Measurements from ENCODE around the gene TAMM41. TPM values are rescaled to one million over a fixed set of nuclear protein-coding genes. Genes with fewer than 3 reads are reported as not detected.
"Not testable (repeated sequence)": the region's sequence is repeated elsewhere in the genome, so short reads cannot be mapped to it uniquely, and the experiment has no call there.

The TAMM41 gene, protein sequence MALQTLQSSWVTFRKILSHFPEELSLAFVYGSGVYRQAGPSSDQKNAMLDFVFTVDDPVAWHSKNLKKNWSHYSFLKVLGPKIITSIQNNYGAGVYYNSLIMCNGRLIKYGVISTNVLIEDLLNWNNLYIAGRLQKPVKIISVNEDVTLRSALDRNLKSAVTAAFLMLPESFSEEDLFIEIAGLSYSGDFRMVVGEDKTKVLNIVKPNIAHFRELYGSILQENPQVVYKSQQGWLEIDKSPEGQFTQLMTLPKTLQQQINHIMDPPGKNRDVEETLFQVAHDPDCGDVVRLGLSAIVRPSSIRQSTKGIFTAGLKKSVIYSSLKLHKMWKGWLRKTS
- 15.6 and 22.5 TPM in 2 replicates for total RNA-seq (ENCODE audit: low replicate concordance)

DNA sequence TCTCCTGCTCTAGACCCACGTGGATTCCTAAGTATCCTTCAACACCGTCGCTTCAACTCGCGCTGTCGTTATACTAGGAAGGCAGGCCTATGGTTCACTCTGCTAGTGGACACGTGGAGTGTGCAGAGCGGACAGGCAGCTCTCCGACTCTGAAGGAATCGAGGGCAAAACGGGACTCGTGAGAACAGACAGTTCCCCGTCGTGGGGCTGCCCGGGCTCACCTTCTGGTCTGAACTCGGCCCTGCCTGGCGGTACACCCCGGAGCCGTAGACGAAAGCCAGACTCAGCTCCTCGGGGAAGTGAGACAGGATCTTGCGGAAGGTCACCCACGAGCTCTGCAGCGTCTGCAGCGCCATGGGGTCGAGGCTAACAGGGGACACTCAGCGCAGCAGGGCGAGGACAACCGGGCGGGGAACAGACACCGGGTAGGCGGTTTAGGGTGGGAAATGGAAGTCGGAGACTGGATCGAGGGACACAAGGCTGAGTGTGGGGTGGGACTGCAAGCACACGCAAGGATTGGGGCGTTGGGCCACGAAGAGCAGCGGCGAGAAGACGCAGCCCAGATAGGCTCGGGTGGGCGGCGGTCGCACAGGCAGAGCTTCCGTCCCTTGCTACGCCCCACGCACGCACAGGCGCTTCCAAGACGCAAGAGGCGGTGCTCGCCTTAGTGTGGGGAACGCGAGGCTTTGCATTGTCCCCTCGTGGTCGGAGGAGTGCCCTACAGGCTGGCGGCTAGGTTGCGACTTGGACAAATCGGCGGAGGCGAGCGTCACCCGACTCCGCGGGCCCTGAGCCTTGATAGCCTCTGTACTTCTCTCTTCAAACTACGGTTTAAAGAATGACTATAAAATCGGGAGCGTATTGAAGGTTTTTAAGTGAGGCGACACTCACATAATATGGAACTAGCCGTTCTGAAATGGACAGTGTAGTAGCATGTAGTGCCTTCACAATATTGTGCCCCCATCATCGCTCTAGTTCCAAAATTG, at the start of gene TAMM41:
Gene TAMM41, minus strand, starts transcription at position 605 of the 986 bp plus-strand sequence. Its CDS starts 249 bp downstream, at position 356.
- peak within 1 kb of the TSS; percentile 84 for H3K4me3 ChIP-seq
- no peaks in the 10 kb centered on the region for H3K9me3 ChIP-seq (ENCODE audit: low read depth)
- no peaks in the 10 kb centered on the region for H3K9me3 Mint-ChIP-seq
- no peaks in the 10 kb centered on the region for H3K36me3 ChIP-seq
- peak within 1 kb of the TSS; percentile 84 for H3K4me2 ChIP-seq
- H3K27ac Mint-ChIP-seq = peak within 1 kb of the TSS; percentile 95
- H3K4me1 Mint-ChIP-seq = peaks cover 24% of the 10 kb centered on the region
- H3K79me2 ChIP-seq (ENCODE audit: low read depth) = peaks cover 22% of the 10 kb centered on the region
- peak within 1 kb of the TSS; percentile 62 for H3K9ac ChIP-seq
- no peak within 1 kb of the TSS for H3K27ac ChIP-seq
- H3K4me3 Mint-ChIP-seq = peak within 1 kb of the TSS; percentile 98
- TF ChIP-seq, protein P1, sequence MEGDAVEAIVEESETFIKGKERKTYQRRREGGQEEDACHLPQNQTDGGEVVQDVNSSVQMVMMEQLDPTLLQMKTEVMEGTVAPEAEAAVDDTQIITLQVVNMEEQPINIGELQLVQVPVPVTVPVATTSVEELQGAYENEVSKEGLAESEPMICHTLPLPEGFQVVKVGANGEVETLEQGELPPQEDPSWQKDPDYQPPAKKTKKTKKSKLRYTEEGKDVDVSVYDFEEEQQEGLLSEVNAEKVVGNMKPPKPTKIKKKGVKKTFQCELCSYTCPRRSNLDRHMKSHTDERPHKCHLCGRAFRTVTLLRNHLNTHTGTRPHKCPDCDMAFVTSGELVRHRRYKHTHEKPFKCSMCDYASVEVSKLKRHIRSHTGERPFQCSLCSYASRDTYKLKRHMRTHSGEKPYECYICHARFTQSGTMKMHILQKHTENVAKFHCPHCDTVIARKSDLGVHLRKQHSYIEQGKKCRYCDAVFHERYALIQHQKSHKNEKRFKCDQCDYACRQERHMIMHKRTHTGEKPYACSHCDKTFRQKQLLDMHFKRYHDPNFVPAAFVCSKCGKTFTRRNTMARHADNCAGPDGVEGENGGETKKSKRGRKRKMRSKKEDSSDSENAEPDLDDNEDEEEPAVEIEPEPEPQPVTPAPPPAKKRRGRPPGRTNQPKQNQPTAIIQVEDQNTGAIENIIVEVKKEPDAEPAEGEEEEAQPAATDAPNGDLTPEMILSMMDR (IDR thresholded peaks at IDR 0.05) = peak; percentile 68
- TF ChIP-seq EZH2 (IDR thresholded peaks at IDR 0.05) = no peak
- no peaks in the 10 kb centered on the region for H3F3A ChIP-seq (ENCODE audit: low read depth)
- peak within 1 kb of the TSS; percentile 98 for H2AFZ ChIP-seq (replicated peaks)
- H3K27me3 ChIP-seq = peaks cover 21% of the 10 kb centered on the region
- peak; percentile 92 for DNase-seq (ENCODE audit: low spot score)
- H3K4me1 ChIP-seq = no peaks in the 10 kb centered on the region
- peaks cover 8% of the 10 kb centered on the region for H3K36me3 Mint-ChIP-seq
- H4K20me1 ChIP-seq (ENCODE audit: low read depth) = peaks cover 5% of the 10 kb centered on the region
- peaks cover 2% of the 10 kb centered on the region for H3K27me3 Mint-ChIP-seq (ENCODE audit: insufficient read depth, low read depth)

DNA sequence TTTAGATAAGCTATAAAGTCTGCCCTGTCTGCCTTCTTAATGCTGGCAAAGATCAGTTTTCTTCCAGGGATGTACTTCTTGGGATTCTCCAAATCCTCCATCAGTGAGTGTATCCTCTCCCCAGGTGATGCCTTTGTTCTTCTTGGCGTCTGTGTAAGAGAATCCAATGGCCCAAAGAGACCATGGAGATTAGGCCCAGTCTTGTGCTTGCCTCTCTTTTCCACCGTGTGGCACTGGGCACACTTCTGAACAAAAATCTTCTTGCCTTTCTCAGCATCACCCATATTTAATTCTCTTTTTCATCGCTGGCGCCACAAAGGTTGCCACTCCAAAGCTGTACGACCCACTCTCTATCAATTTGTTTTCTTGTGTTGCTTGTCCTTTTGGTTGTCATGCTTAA, 32.2 kb upstream of the TAMM41 start:
- no peak overlapping the region for H2AFZ ChIP-seq (replicated peaks)
- no peaks in the 10 kb centered on the region for H3K36me3 ChIP-seq
- Mint-ChIP-seq H3K36me3 (no peaks in the 10 kb centered on the region), H3K4me3 (no peak overlapping the region), H3K27me3 (ENCODE audit: insufficient read depth, low read depth) (peaks cover 3% of the 10 kb centered on the region), H3K9me3 (no peaks in the 10 kb centered on the region), H3K4me1 (no peaks in the 10 kb centered on the region), H3K27ac (no peak overlapping the region)
- peak; percentile 53 for DNase-seq (ENCODE audit: low spot score)
- no peak overlapping the region for H3K4me2 ChIP-seq
- no peaks in the 10 kb centered on the region for H3K27me3 ChIP-seq
- no peak overlapping the region for H3K9ac ChIP-seq
- H3F3A ChIP-seq (ENCODE audit: low read depth) = no peaks in the 10 kb centered on the region
- H3K79me2 ChIP-seq (ENCODE audit: low read depth) = no peaks in the 10 kb centered on the region
- H3K4me3 ChIP-seq = no peak overlapping the region
- no peaks in the 10 kb centered on the region for H3K9me3 ChIP-seq (ENCODE audit: low read depth)
- H4K20me1 ChIP-seq (ENCODE audit: low read depth) = no peaks in the 10 kb centered on the region
- H3K27ac ChIP-seq = no peak overlapping the region
- H3K4me1 ChIP-seq = no peaks in the 10 kb centered on the region
- TF ChIP-seq EZH2 (IDR thresholded peaks at IDR 0.05) (no peak), EZH2phosphoT487 (IDR thresholded peaks at IDR 0.05) (no peak)
- TF ChIP-seq, protein P1 (IDR thresholded peaks at IDR 0.05) = no peak

DNA sequence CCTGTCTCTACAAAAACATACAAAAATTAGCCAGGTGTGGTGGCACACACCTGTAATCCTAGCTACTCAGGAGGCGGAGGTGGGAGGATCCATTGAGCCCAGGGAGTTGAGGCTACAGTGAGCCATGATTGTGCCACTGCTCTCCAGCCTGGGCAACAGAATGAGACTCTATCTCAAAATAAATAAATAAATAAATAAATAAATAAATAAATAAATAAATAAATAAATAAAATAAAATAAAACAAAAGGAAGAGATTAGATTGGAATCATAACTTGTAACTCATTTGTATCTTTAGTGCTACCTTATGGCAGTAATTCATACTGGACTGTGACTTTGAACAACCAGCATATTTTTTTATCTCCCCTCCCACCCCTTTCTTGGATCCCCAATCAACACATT, 28.0 kb upstream of the TAMM41 start:
- H3K27ac ChIP-seq; H3K27ac Mint-ChIP-seq; H3K27me3 Mint-ChIP-seq (ENCODE audit: insufficient read depth, low read depth); H3K27me3 ChIP-seq; H3K4me3 Mint-ChIP-seq; H3K9me3 Mint-ChIP-seq; H4K20me1 ChIP-seq (ENCODE audit: low read depth); H3K4me3 ChIP-seq; H3K36me3 Mint-ChIP-seq; H3K79me2 ChIP-seq (ENCODE audit: low read depth); DNase-seq (ENCODE audit: low spot score); H3F3A ChIP-seq (ENCODE audit: low read depth); H3K9me3 ChIP-seq (ENCODE audit: low read depth); H3K9ac ChIP-seq; H3K4me2 ChIP-seq; H3K36me3 ChIP-seq; H3K4me1 Mint-ChIP-seq; H3K4me1 ChIP-seq; H2AFZ ChIP-seq (replicated peaks): not testable (repeated sequence)

DNA sequence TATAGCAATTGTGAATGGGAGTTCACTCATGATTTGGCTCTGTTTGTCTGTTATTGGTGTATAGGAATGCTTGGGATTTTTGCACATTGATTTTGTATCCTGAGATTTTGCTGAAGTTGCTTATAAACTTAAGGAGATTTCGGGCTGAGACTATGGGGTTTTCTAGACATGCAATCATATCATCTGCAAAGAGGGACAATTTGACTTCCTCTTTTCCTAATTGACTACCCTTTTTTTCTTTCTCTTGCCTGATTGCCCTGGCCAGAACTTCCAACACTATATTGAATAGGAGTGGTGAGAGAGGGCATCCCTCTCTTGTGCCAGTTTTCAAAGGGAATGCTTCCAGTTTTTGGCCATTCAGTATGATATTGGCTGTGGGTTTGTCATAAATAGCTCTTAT, 17.1 kb upstream of the TAMM41 start:
- not testable (repeated sequence) for H3K4me3 Mint-ChIP-seq; H3K4me2 ChIP-seq; H4K20me1 ChIP-seq (ENCODE audit: low read depth); H3K9ac ChIP-seq; H3K36me3 Mint-ChIP-seq; H3K79me2 ChIP-seq (ENCODE audit: low read depth); H2AFZ ChIP-seq (replicated peaks); DNase-seq (ENCODE audit: low spot score); H3K4me1 ChIP-seq; H3F3A ChIP-seq (ENCODE audit: low read depth); H3K4me1 Mint-ChIP-seq; H3K27me3 ChIP-seq; H3K27ac ChIP-seq; H3K4me3 ChIP-seq; H3K27me3 Mint-ChIP-seq (ENCODE audit: insufficient read depth, low read depth); H3K27ac Mint-ChIP-seq; H3K9me3 ChIP-seq (ENCODE audit: low read depth); H3K36me3 ChIP-seq
- H3K9me3 Mint-ChIP-seq = peaks cover 10% of the 10 kb centered on the region

DNA sequence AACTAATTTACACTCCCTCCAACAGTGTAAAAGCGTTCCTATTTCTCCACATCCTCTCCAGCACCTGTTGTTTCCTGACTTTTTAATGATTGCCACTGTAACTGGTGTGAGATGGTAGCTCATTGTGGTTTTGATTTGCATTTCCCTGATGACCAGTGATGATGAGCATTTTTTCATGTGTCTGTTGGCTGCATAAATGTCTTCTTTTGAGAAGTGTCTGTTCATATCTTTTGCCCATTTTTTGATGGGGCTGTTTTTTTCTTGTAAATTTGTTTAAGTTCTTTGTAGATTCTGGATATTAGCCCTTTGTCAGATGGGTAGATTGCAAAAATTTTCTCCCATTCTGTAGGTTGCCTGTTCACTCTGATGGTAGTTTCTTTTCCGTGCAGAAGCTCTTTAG, 15.9 kb upstream of the TAMM41 start:
- H3K4me3 Mint-ChIP-seq; H3K27me3 ChIP-seq; H3K36me3 Mint-ChIP-seq; H3K27ac ChIP-seq; H3K27me3 Mint-ChIP-seq (ENCODE audit: insufficient read depth, low read depth); H3K36me3 ChIP-seq; H3K27ac Mint-ChIP-seq; H4K20me1 ChIP-seq (ENCODE audit: low read depth); DNase-seq (ENCODE audit: low spot score); H3K79me2 ChIP-seq (ENCODE audit: low read depth); H3K9ac ChIP-seq; H3K4me1 ChIP-seq; H3K4me2 ChIP-seq; H3F3A ChIP-seq (ENCODE audit: low read depth); H3K4me3 ChIP-seq; H3K9me3 ChIP-seq (ENCODE audit: low read depth); H3K4me1 Mint-ChIP-seq; H2AFZ ChIP-seq (replicated peaks): not testable (repeated sequence)
- peaks cover 10% of the 10 kb centered on the region for H3K9me3 Mint-ChIP-seq

DNA sequence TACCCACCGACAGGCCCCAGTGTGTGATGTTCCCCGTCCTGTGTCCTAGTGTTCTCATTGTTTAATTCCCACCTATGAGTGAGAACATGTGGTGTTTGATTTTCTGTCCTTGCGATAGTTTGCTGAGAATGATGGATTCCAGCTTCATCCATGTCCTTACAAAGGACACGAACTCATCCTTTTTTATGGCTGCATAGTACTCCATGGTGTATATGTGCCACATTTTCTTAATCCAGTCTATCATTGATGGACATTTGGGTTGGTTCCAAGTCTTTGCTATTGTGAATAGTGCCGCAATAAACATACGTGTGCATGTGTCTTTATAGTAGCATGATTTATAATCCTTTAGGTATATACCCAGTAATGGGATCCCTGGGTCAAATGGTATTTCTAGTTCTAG, 15.5 kb upstream of the TAMM41 start:
- H3K79me2 ChIP-seq (ENCODE audit: low read depth); DNase-seq (ENCODE audit: low spot score); H3K4me1 ChIP-seq; H3K4me3 Mint-ChIP-seq; H3K4me1 Mint-ChIP-seq; H3K4me2 ChIP-seq; H3K27ac Mint-ChIP-seq; H3K9ac ChIP-seq; H3K36me3 Mint-ChIP-seq; H3K4me3 ChIP-seq; H4K20me1 ChIP-seq (ENCODE audit: low read depth); H3K9me3 ChIP-seq (ENCODE audit: low read depth); H3K27me3 Mint-ChIP-seq (ENCODE audit: insufficient read depth, low read depth); H3K27me3 ChIP-seq; H2AFZ ChIP-seq (replicated peaks); H3K36me3 ChIP-seq; H3K27ac ChIP-seq; H3F3A ChIP-seq (ENCODE audit: low read depth): not testable (repeated sequence)
- peaks cover 10% of the 10 kb centered on the region for H3K9me3 Mint-ChIP-seq

All from neural progenitor cell (in vitro differentiated cells).